Activated T-cell treated with anti-CD3 and anti-CD28 coated beads, Interleukin-2, amount 50 U/mL, for 1 hour (primary cell): ENCODE results near the gene CLEC1B.
"Not testable (repeated sequence)": the region's sequence is repeated elsewhere in the genome, so short reads cannot be mapped to it uniquely, and the experiment has no call there.

ENCODE experiments used
- DNase-seq: peaks from one replicate; pipeline ENCODE4 v3.0.0-alpha.2; 2020

Gene CLEC1B

DNA sequence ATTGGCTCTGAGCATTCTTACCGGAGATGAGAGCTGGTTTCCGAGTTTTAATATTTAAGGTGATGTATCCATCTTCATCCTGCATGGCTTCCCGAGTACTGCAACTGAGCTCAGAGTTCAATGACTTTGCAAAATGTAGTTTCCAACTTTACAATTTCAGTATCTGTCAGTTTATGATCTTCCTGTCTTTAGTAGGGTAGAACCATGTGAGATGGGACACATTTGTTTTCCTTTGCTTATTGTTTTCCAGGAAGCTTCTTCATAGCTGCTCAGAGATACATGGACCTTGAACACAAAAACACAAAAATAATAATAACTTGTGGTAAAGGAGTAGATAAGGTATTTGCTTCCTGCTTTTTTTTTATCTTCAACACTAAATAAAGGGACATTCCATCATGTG is at the start of gene CLEC1B:
CLEC1B (minus strand) TSS at position 106 of the 400 bp plus-strand sequence; CDS start at position 85, 21 bp downstream.
- DNase-seq: no peak

GRCh38 chr12:10048526-10048925 is 49.6 kb upstream of the CLEC1B start:
- no peak for DNase-seq

- DNase-seq: no peak
Observed at GRCh38 chr12:10042167-10042566, 43.2 kb upstream of the CLEC1B start.

DNA sequence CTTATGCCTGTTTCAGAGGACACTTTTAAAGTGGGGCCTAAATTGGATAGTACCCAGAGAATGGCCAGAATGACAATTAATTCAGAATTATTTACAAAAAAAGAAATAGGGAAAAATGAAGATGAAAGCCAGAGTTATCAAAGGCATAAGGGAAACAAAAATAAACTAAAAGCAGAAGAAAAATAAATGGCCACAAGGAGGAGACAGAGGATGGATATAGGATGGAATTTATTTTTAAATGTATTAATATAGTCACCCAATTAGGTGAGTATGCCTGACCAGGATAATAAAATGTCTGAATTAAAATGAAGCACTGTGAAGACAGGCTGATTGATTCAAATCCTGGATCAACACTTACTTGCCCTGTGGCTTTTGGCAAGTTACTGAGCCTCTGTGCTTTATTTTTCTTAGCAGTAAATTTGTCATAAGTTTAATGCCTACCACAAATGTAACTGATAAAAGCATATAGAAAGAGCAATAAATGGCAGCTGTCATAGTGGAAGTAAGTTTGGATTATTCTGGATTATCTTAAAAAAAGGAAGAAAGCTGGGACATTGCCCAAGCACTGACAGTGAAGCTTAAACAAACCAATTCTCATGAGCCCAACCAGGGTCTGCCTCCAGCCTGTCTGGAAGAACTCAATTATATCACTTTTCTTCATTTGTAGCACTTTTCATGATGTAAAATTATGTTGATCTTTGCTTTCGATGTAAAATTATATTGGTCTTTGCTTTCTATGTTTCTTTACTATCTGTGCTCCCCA is 35.0 kb upstream of the CLEC1B start:
- no peak for DNase-seq

DNA sequence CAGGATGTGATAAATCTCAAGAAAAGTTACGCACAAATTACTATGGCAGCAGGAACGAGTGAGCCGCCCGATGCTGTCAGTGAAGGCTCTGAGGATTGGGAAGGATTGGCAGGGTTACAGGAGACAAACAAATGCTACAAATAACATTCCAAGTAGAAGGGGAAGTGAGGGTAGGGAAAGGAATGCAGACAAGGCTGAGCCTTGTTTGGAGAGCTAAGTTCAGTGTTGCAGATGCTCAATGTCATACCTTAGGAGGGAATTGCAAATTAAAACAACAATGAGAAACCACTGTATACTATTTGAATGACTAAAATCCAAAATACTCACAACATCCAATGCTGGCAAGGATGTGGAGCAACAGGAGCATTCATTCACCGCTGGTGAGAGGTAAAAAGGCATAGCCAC is 32.9 kb upstream of the CLEC1B start:
- no peak for DNase-seq

GRCh38 chr12:10031321-10031720 is 32.4 kb upstream of the CLEC1B start:
- no peak for DNase-seq

- no peak for DNase-seq
Observed at GRCh38 chr12:10030446-10030845, 31.5 kb upstream of the CLEC1B start, which contains the start of gene CLEC9A. Gene CLEC9A, plus strand, starts transcription at chr12:10030682. Its CDS starts 22,006 bp downstream, at chr12:10052688.

- DNase-seq: no peak
Observed at GRCh38 chr12:10027721-10028120, 28.8 kb upstream of the CLEC1B start.

DNA sequence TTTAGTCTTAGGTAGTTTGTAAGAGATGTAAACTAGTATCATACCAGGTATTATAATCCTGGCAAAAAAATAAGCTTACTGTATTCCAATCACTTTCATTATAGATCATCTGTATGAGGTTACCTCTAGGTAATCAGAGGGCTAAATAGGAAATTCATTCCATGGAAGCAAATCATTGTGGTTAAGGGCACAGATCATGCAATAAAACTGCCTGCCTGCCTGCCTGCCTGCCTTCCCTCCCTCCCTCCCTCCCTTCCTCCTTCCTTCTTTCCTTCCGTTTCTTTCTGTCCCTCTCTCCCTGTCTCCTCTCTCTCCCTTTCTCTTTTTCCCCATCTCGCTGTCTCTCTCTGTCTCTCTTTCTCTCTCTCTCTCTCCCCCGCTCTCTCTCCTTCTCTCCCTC is 28.4 kb upstream of the CLEC1B start:
- DNase-seq: no peak

GRCh38 chr12:10026666-10027065 is 27.7 kb upstream of the CLEC1B start:
- DNase-seq: not testable (repeated sequence)

DNA sequence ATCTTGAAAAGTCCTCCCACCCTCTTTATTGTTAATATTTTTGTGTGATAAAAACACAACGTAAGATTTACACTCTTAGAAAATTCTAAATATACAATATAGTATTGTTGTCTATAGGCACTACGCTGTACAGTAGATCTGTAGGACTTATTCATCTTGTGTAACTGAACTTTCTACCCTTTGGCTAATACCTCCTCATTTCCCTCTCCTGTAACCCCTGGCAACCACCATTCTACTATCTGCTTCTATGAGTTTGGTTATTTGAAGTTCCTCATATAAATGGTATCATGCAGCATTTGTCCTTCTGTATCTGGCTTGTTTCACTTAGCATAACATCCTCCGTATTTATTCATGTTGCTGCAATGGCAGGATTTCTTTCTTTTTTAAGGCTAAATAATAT is 26.3 kb upstream of the CLEC1B start:
- DNase-seq: no peak

- DNase-seq: no peak
Observed at GRCh38 chr12:10021342-10021741, 22.4 kb upstream of the CLEC1B start.

- no peak for DNase-seq
Observed at GRCh38 chr12:10018386-10018785, 19.5 kb upstream of the CLEC1B start.

- DNase-seq: no peak
Observed at GRCh38 chr12:10016881-10017280, 18.0 kb upstream of the CLEC1B start.

DNA sequence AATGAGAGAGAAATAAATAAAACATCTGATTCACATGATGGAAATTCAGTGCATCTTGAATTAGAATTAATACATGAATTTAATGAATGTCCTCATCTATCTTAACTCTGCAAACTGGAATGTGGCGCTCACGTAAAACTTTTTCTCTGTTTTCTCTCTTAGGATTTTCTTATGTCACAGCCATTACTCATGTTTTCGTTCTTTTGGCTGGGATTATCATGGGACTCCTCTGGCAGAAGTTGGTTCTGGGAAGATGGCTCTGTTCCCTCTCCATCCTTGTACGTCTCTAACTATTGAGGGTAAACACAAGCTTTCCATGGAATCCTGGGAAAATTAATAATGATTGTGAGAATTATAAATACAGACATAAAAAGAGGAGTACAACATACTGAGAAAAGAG is 16.5 kb upstream of the CLEC1B start:
- DNase-seq: no peak

GRCh38 chr12:10012630-10013330 is 13.9 kb upstream of the CLEC1B start:
- no peak for DNase-seq

DNA sequence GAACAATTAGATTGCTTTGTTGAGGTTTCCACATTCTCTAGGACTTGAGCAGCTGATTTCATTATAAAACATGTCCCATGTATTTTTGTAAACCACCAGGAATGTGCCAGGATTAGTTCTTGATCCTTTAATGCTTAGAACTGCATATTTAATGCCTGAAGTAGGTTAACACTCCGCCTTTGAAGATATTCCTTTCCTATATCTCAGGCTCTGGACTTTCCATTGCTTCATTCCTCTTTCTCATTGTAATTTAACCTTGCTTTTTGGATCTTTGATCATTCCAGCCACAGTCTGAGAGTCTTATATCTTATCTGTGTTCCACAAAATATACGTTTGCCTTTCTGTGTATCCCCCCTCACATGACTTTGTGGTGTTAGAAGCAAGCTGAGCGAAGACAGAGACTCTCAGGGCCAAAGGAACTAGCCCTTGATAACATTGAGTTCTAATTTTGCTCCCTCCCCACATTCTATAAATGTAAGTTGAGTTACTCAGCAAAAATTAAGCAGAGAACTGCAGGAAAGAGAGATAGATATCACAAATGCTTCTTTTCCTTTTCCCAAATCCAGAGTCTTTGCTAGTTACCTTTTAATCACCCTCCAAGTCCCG is 2.4 kb upstream of the CLEC1B start:
- DNase-seq: no peak

DNA sequence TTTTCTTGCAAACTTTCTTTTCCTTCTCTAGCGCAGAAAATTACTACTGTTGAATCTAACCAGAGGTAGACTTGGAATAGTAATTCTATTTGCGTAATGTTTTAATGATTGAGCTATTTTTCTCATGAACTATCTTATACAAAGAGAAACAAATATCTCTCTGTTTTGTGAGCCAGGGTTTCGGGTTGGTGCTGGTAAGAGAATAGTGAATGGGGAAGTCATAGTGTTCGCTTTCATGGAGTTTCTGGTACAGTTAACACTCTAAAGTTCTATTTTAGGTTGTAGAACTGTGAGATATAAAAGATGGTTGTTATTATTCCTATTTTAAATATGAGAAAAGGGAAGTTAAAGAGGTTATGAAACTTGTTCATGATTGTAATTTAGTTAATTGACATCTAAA is 6.6 kb downstream of the CLEC1B start:
- DNase-seq: no peak

DNA sequence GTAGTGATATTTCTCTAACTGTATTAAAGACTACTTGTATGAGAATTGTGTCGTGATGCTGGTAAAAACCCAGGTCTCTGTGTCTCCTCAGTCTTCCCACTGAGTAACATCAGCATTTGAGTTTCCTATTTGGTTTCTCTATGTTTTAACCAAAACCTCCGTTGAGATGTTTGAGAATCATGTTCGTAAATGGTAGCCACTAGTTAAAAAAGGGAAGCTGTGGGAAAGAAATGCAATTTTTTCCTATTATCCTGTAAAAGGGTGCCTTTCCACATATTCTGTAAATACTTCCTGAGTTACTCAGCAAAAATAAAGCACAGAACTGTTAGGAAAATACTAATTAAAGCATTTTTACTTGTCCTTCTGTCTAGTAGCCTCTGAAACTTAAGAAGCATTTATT is 7.0 kb downstream of the CLEC1B start:
- DNase-seq: no peak

DNA sequence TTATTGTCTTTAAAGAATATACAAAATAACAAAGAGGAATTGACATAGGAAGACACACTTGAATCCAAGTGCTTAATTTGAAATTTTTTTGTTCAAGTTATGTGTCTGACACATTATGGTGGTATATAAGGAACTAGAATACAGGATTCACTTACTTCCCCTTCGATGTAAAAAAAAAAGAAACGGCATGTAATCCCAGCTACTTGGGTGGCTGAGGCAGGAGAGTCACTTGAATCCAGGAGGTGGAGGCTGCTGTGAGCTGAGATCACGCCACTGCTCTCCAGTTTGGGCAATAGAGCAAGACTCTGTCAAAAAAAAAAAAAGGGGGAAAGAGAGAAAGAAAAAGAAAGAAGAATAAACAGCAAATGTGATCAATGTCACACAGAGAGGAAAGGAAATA is 18.8 kb downstream of the CLEC1B start:
- DNase-seq: no peak

GRCh38 chr12:9977916-9978315 is 21.0 kb downstream of the CLEC1B start:
- no peak for DNase-seq

- DNase-seq: not testable (repeated sequence)
Observed at GRCh38 chr12:9976626-9977025, 22.3 kb downstream of the CLEC1B start.

GRCh38 chr12:9975614-9976013 is 23.3 kb downstream of the CLEC1B start:
- DNase-seq: no peak

- DNase-seq: not testable (repeated sequence)
Observed at GRCh38 chr12:9974731-9975130, 24.2 kb downstream of the CLEC1B start.
